ENCODE results near the gene SNX33.
"Not testable (repeated sequence)": the region's sequence is repeated elsewhere in the genome, so short reads cannot be mapped to it uniquely, and the experiment has no call there.

SNX33 gene

DNA sequence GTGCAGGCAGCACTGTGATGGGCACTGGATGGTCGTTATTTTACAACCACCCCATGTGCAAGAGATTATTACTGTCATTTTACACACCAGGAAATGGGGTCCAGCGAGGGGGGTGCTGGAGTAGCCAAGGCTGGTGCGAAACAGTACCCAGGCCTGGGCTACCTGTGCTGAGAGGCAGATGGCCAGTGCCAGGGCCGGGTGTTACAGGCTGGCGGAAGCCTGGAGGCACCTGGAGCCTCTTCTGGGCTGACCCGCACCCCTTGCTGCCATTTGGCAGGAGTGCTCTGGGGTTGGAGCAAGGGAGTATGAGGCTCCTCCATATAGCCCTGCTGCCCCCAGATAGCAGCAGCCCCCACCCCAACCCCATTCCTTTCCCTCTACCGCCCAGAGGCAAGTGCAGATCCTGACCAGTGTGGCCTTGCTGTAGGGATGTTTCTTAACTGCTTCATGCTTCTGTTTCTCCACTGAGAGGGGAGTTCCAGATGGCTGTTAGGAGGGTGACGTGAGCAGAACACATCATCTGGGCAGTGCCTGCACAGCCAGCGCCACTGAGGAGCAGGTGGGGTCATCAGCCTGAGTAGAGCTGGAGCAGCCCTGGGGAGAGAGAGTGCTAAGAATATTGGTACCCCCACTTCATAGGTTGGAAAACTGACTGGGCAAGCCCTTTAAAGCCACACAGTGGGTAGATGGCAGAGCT lies 15.3 kb downstream of the SNX33 start:
- no peak for DNase-seq

DNA sequence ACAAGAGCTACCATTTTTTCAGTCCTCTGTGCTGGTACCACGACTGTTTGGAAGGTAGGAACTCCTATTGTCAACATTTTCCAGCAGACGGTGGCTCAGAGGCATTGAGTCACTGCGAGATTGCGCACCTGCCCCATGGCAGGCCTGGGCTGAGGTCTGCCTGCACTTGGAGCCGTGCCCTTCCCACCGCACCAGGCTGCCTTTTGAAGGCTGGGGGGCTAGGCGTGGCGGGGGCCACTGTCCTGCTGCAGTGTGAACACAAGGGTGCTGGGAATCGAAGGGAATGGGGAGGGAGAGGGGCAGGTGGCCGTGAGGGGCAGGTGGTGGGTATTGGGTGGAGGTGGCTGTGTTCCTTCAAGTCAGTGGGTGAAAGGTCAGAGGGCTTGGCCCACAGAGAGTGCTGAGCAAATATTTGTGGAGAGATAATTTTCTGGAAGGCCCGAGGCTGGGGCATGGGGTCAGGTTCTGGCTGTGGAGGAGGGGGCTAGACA lies 16.3 kb downstream of the SNX33 start:
- DNase-seq = no peak

- peak; percentile 93 to 94 for DNase-seq
Observed at GRCh38 chr15:75666823-75667501, 19.2 kb downstream of the SNX33 start.

- DNase-seq = no peak
Observed at GRCh38 chr15:75669191-75669878, 21.6 kb downstream of the SNX33 start.

- no peak for DNase-seq
Observed at GRCh38 chr15:75669879-75670212, 22.1 kb downstream of the SNX33 start.

DNA sequence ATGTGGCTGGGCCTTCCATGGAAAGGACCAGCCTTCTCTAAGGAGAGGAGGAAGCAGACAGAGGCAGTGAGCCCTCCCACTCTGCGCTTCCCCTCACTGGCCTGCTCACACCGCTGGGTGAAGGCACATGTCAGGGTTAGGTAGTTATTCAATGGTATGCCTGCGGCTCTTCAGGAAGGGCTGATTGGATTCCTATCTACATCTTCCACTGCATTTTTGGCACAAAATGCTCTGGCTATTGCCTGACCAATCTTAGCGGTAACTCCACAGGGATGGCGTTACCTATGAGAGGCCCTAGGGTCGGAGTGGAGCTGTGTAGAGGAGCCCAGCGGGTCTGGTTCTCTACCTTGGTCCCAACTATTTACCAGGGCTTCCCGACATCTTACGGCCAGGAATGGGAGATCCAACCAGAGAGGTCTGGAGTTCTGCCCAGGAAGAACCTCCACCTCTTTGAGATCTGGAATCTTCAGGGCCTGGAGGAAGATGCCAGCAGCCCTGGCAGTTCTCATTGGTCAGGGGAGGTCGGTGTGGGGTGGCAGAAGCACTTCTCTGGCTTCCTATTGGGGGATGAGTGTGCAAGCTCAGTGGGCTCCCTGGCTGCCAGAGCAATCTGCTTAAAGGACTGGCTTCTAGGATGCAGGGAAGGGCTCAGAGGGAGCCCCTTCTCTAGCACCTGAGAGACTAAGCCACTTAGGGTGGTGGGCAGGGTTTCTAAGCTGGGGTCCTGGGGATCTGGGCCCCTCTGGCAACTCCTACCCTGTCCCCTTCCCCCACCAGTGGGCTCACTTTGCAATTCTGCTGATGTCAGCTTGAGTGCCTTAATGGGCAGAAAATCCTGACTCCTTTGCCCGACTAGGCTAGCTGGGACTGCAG lies 24.3 kb downstream of the SNX33 start:
- DNase-seq = no peak

DNA sequence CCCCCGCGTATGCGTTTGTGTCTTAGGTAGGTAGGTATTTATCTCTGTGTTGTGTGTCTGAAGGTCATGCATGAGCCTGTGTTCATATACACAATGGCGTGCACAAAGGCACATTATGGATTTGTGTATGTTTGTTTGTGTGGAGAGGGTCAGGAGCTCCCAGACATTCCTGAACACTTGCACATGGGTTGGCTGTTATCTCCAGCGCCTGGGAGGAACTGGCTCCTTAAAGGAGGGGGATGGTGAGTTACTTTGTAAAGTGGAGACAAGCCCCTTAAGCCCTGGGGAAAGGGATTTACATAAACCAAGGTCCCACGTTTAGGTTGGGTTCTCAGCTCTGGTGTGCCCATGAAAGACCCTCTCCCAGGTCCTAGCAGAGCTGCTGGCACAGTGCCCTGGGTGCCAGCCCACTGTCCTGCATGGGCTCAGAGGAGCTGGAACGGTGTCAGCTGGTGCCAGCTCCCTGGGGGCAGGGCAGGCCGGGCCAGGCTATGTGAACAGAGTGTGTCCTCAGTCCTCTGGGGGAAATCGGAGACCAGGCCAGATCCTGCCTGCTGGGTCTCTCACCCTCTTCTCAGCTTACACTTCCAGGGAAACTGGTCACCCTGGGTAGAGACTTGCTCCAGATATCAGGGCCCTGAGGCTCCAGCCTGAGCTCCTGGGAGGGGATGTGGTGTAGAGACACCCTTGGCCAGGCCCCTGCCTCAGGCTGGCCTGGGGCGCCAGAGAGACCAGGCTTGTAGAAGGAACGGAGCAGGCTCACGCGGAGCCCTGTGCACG lies 25.1 kb downstream of the SNX33 start:
- no peak for DNase-seq

DNA sequence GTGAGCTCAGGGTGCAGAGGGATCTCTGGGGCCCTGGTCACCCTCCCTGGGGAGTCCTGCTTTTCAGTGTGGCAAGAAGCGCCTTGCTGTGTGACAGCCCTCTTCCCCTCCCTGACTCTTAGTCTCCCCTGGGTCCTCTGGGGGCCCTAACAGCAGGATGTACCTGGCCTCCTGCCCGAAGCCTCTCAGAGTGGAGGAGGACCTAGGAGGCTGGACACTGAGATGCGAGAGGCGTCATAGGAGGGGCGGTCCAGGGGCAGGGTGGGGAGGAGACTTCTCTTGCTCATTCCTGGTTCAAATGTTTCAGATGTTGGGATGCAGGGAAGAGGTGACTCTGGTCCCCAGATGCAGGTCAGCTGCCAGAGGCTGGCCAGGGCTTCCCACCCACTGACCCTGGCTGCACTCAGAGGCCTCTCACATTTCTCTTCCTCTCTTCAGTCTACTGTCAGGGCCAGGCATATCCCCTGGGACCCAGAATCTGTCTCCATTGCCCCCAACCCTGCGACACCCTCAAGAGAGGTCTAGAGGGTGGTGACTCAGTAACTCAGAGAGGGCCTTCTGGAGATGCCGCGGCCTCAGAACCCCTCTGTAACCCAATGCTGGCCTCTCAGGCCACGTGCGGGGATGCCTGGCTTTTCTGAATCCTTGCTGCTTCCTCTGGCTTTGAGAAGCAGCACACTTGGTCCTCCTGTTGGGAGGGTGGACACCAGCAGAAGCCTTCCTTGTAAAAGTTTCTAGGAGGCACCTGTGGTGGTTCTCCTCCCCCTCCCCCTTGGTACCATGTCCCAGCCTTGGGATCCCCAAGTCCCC lies 25.9 kb downstream of the SNX33 start:
- DNase-seq = no peak

DNA sequence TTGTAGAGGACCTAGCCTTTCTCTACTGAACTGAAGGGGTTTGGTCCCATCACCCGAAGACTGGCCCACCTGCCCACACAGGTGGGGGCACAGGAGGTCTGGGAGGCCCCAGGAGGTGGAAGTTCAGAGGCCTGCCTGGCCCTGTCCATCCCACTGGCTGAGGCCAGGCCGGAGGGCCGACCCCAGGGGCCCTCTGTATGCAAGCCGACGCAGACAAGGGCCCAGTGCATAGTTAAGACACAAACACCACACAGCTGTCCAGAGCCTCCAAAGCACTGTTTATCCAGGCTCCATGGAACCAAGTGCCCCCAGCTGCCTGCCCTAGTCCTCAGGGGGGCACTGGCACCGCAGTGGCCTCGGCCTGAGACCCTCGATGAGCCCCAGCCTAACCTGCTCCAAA lies 26.7 kb downstream of the SNX33 start:
- no peak for DNase-seq

DNA sequence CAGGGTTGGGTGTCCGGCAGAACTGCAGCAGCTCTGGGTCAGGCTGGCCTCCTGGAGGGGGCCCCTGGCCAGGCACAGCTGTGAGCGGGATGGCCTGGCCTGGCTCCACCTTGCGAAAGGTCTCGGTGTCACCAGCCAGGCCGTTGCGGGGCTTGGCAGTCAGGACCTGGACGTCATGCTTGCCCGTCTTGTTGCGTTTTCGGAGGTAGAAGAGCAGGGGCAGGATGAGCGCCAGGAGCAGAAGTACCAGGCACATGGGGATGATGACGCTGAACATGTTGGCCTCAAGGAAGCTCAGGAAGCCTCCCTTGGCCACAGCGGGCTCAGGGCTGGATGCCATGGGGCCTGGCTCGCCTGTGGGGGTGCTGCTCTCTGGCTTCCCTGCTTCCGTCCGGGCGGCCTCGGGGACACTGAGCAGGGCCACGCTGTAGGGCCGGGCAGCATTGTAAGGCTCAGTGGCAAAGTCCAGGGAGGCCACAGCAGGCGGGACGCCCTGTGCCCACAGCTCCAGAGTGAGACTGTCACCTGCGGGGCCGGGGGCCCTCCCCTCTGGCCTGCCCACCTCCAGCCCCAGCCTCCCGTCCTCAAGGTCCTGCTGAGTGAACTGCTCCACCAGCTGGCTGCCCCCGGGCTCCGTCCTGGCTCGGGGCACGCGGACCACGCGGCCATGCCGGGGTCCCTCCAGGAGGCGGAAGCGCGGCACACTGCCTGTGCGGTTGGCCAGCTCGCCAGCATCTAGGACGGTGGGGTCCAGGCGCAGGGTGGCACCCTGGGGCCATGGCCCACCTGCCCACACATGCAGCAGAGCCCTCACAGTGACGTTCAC lies 28.1 kb downstream of the SNX33 start:
- no peak for DNase-seq

DNA sequence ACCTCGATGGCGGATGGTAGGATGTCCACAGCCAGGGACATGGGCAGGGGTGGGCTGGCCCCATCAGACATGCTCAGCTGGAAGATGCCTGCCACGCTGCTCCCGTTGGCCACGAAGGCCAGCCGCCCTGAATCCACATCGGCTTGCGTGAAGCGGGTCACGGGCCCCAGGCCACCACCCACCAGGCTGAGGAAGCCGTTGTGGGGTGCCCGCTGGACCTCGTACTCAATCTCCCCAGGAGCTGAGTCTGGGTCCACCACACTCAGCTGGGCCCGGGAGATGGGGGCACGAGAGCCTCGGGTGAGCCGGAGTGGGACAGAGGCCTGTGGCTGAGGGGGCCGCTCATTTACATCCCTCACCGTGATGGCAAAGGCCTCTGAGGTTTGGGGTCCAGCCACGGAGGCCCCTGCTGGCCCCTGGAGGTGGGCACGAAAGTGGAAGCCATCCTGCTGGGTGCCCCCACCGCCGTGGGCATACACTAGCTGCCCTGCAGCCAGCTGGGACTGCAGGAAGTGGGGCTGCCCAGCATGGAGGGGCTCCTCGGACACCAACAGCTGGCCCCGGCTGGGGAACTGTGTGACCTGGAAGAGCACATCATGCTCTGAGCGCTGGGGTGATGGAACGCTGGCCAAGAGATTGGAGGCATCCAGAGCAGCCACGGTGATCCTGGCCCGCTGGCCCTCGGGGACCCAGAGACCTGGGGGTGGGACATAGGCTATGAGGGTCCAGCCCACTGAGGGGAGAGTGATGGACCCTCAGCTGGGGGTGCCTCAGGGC lies 29.2 kb downstream of the SNX33 start:
- no peak for DNase-seq

DNA sequence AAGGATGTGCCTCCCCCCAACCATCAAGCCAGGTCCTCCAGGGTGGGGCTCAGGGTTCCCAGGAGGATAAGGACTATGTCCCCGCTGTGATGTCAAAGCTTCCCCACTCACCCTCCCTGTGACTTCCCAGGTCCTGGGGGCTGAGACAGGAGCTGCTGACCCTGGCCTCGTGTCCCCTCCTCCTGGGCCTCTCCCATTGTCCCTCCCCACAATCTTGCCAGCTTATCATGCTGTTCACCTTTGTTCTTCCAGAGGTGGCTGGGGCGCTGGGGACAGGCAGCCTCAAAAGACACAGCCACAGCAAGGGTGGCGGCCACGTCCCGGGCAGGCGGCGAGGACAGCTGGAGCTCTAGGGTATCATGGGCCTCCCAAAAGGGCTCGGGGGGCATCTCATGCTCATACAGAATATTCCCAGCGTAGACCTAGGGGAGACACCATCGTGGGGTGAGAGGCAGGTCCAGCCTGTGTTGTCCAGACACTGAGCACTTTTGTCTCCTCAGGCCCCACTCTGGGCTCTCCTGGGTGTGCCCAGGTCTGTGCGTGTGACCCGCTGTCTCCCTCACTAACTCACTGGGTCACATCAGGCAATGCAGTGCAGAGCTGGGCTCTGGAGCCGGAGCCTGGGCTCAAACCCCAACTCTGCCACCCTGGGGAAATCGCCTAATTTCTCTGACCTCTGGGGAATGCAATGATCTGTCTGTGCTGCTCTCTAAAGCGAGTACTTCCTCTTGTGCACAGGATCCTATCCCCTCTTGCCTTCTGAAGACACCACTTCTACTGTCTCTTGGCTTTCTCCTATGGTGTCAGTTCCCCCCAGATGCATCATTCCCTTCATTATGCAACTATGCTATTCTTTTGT lies 30.0 kb downstream of the SNX33 start:
- DNase-seq = no peak

GRCh38 chr15:75678324-75678690 lies 30.6 kb downstream of the SNX33 start:
- DNase-seq = not testable (repeated sequence)

DNA sequence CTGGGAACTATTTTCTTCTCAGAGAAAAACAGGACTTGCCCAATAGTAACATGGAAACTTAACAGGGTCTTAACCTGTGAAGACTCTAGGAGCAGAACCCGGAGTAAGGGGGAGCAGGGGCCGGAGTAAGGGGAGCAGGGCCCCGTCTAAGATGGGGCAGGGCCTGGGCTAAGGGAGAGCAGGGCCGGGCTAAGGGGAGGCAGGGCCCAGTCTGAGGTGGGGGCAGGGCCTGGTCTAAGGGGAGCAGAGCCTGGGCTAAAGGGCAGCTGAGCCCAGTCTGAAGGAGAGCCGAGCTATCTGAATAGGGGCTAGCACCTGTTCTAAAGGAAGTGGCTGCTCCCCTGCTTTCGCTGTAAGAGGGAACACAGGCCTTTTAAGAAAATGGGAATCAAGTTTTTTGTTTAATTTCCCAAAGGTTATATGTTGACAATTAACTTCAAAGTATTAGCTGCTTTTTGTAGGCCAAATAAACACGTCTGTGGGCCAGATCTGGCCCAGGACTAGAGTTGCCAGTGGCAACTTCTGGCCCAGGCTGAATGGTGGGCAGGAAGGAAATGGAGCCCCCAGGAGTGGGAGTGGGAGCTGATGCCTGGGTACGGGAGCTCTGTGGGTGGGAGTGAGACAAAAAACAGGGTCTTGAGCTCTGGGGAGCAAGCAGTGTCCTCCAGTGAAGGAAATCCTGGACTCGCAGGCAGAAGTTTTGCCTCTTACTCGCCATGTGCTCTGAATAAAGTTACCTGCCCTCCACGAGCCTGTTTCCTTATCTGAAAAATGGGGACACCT lies 32.5 kb downstream of the SNX33 start:
- no peak for DNase-seq

DNA sequence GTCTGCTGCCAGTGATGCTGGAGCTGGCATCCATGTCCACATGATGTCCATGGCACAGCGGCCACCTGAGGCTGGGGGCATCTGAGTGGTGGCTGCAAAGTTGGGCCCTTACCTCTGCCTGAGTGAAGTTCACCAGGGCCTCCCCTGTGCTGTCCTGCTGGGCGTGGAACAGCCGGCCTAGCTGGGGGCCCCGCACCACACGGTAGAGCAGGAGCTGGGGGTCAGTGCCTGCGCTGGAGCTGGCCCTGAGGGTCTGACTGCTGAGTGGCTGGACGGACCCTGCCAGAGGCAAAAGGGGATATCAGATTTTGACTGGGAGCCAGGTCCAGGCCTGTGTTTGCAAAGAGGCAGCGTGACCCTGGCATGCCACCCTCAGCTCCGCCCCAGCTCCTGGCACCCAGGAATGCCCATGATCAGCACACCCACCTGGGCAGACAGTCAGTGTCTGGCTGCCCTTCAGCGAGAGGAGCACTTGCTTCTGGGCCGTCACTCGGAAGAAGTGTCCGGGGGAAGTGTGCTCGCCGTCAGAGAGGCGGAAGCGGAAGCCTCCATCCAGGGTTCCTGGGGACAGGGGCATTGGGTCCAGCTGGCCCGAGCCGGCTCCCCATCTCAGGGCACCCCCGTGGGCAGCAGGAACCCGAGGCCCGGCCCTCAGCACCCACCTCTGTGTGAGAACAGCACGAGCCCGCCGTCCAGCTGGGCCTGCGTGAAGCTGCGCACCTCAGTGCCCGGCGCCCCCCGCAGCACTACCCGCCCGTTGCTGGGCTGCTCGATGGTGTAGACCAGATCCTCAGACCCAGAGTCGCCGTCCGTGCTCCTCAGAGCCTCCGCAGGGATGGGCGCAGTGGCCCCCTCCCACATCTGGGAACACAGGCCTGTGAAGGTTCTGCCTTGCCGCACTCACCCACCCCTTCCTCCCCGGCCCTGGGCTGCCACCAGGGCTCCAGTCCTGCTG lies 34.7 kb downstream of the SNX33 start:
- no peak for DNase-seq

DNA sequence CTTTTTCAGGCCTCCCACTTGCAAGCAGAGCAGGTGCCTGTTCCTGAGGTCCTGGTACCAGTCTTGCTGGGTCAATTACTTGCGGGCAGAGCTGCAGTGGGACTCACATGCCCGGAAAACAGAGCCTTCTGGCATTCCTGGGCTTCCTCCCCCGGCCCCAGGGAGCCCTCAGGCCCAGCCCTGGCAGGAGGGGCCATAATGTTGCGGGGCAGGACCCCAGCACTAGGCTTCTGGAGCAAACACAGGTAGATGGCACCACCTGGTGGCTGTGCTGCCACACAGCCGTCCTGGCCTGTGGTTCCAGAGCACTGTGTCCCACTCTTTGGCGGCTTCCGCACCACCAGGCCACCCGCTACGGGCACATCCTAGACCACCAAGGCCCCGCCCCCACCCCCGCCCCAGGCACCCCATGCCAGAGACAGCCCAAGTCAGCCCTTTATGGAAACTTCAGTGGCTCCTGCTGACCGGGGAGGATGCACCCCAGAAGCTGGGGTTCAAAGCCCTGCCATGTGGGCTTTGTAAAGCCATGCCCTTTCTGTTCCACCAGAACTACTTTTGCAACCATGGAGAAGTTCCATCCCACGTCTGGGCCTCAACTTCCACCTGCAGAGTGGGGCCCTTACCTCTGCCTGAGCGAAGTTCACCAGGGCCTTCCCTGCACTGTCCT lies 36.1 kb downstream of the SNX33 start:
- DNase-seq = peak; percentile 18 to 64

Data from SW 1271 (cell line).